Left ventricle myocardium inferior (tissue), 1 donor: ENCODE measurements around the gene CCDC157. TPM values are rescaled to one million over a fixed set of nuclear protein-coding genes. Genes with fewer than 3 reads are reported as not detected.

Experiments used
- DNase-seq: peaks from one replicate; pipeline ENCODE4 v3.0.0-alpha.2; 2020
- H3K27ac ChIP-seq: fragments of 200-600 bp; replicated peaks from 2 replicates; pipeline ENCODE4 v1.8.0; 2021
- H3K27me3 ChIP-seq: fragments of 200-600 bp; 2 replicates; pipeline ENCODE4 v1.8.0; 2021; ENCODE audit warnings: low read depth
- H3K36me3 ChIP-seq: fragments of 200-600 bp; 2 replicates; pipeline ENCODE4 v1.8.0; 2021
- H3K4me1 ChIP-seq: fragments of 200-600 bp; 2 replicates; pipeline ENCODE4 v1.8.0; 2021
- H3K4me3 ChIP-seq: fragments of 200-600 bp; 2 replicates; pipeline ENCODE4 v1.8.0; 2021; ENCODE audit warnings: mild to moderate bottlenecking, moderate library complexity
- H3K9me3 ChIP-seq: fragments of 200-600 bp; replicated peaks from 2 replicates; pipeline ENCODE4 v1.8.0; 2021
- CTCF ChIP-seq: fragments of 200-600 bp; IDR thresholded peaks from 2 replicates; pipeline ENCODE4 v1.8.0; 2021; ENCODE audit warnings: antibody characterized with exemption, mild to moderate bottlenecking, borderline replicate concordance
- intact Hi-C: fragments of 100-400 bp; cut with micrococcal nuclease; formaldehyde crosslinking; loops from one replicate; pipeline ENCODE4 v1.11.0; 2022
- total RNA-seq: library from RNA; stranded (reverse); fragmentation: NEBNext Ultra II Directional; extraction: Animal tissue kit (Norgen Biotek cat#: 25700); gene quantifications from one replicate; pipeline ENCODE4 v1.2.1, GENCODE V29; 2021
- donor health status: DM: no; HTN: yes; CAD: no; lungs with severe emphysema.

The CCDC157 gene
- total RNA-seq, 1 donor from 2014 or later, result 0.58 TPM

- H3K4me3 ChIP-seq, result no peak overlapping the region
- intact Hi-C loops, result no loop called here
- no peak overlapping the region for H3K27ac ChIP-seq
- H3K4me1 ChIP-seq, result peaks cover 7% of the 10 kb centered on the region
- TF ChIP-seq CTCF, result no peak
- H3K27me3 ChIP-seq, result no peaks in the 10 kb centered on the region
- H3K36me3 ChIP-seq, result no peaks in the 10 kb centered on the region
- H3K9me3 ChIP-seq, result no peaks in the 10 kb centered on the region
- no peak for DNase-seq
Observed at GRCh38 chr22:30361916-30362650, 5.3 kb downstream of the CCDC157 start.

DNA sequence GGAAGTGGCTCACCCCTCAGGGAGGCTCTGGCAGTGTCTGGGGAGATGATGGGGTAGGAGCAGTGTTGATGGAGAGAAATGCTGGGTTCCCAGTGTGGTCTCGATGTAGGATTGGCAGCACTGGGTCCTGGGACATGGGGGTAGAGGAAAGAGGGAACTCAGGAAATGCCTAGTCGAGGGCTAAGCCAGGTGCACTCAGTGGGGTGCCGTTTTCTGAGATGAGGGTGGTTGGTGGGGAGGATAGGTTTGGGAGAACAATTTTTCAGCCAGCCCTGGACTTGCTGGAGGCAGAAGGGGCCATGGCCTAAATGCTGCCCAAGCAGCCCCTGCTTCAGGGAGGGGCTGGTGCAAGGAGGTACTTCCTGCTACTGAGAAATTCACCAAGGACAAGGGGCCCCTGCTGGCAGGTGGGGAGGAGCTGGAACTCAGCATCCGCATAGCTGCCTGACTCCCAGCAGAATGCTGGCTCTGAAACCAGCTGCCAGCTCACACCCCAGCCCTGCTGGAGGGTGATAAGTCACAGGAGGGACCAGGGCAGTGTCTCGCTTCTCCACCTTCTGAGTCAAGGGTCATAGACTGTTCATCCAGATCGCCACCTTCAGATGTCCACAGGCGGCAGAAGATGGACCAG, 6.0 kb downstream of the CCDC157 start:
- Histone ChIP-seq H3K4me3 (no peak overlapping the region), H3K27ac (no peak overlapping the region), H3K9me3 (no peaks in the 10 kb centered on the region), H3K36me3 (no peaks in the 10 kb centered on the region), H3K4me1 (no peaks in the 10 kb centered on the region), H3K27me3 (no peaks in the 10 kb centered on the region)
- TF ChIP-seq CTCF, result no peak
- intact Hi-C loops, result no loop called here
- no peak for DNase-seq

DNA sequence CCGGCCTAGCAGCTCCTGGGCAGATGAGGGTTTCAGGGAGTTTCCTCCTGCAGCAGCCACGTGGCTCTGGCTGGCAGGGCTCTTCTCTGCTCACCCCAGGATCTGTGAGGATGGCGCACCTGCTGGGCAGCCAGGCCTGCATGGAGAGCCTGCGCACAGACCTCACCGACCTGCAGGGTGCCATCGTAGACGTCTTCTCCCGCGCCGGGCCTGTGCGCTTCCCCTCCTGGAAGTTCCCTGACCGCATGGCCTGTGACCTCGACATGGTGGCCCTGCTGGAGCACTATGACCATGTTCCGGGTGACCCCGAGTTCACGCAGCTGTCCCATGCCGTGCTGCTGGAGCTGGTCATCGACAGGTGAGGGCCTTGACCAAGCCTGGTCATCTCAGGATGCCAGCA, 9.1 kb downstream of the CCDC157 start:
- Histone ChIP-seq H3K36me3 (no peaks in the 10 kb centered on the region), H3K4me1 (no peaks in the 10 kb centered on the region), H3K4me3 (no peak overlapping the region), H3K27me3 (no peaks in the 10 kb centered on the region), H3K27ac (no peak overlapping the region), H3K9me3 (no peaks in the 10 kb centered on the region)
- TF ChIP-seq CTCF, result no peak
- intact Hi-C loops, result no loop called here
- no peak for DNase-seq

GRCh38 chr22:30368420-30368819, 11.6 kb downstream of the CCDC157 start:
- Histone ChIP-seq H3K9me3 (no peaks in the 10 kb centered on the region), H3K36me3 (no peaks in the 10 kb centered on the region), H3K4me1 (no peaks in the 10 kb centered on the region), H3K4me3 (no peak overlapping the region), H3K27ac (no peak overlapping the region), H3K27me3 (no peaks in the 10 kb centered on the region)
- TF ChIP-seq CTCF, result no peak
- intact Hi-C loops, result no loop called here
- no peak for DNase-seq

DNA sequence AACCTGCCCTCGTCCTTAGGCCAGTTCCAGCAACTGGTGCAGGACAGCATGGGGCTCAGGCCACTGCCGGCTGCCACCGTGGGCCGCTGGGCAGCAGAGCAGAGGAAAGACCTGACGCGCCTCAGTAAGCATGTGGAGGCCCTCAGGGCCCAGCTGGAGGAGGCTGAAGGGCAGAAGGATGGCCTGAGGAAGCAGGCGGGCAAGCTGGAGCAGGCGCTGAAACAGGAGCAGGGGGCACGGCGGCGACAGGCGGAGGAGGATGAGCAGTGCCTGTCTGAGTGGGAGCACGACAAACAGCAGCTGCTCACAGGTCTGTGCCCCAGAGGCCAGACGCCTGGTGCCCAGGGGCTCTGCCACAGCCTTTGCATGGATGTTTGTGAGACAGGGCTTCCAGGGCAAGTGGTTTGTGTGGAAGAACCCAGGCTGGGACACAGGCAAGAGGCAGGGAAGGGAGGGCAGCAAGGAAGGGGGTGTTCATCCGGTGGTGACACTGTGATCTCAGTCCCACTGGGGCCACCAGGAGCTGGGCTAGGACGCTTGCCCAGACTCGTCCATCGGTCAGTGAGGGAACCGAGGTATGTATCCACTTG, 13.9 kb downstream of the CCDC157 start:
- Histone ChIP-seq H3K36me3 (no peaks in the 10 kb centered on the region), H3K4me3 (no peak overlapping the region), H3K9me3 (no peaks in the 10 kb centered on the region), H3K27me3 (no peaks in the 10 kb centered on the region), H3K27ac (no peak overlapping the region), H3K4me1 (no peaks in the 10 kb centered on the region)
- intact Hi-C loops, result no loop called here
- DNase-seq, result no peak
- no peak for TF ChIP-seq CTCF
